Activated CD8-positive, alpha-beta memory T cell treated with anti-CD3 and anti-CD28 coated beads, Interleukin-2, amount 50 U/mL, for 1 hour (primary cell): ENCODE results near the gene DHPS.
"Not testable (repeated sequence)": the region's sequence is repeated elsewhere in the genome, so short reads cannot be mapped to it uniquely, and the experiment has no call there.

ENCODE experiments used
- DNase-seq: peaks from one replicate; pipeline ENCODE4 v3.0.0-alpha.2; 2020; ENCODE audit errors: extremely low read depth

DHPS gene

GRCh38 chr19:12646551-12646950, 35.1 kb downstream of the DHPS start:
- DNase-seq, result no peak

GRCh38 chr19:12643716-12644115, 38.0 kb downstream of the DHPS start:
- not testable (repeated sequence) for DNase-seq

- no peak for DNase-seq
These were observed 39.2 kb downstream of the DHPS start for GRCh38 chr19:12642506-12642905.

- DNase-seq, result no peak
These were observed 40.2 kb downstream of the DHPS start for GRCh38 chr19:12641456-12641855.

- DNase-seq, result peak; percentile 77
These were observed 41.6 kb downstream of the DHPS start for GRCh38 chr19:12639901-12640613.

GRCh38 chr19:12638611-12639182, 43.0 kb downstream of the DHPS start:
- DNase-seq, result no peak

- DNase-seq, result no peak
These were observed 45.0 kb downstream of the DHPS start for GRCh38 chr19:12636631-12637030.

- no peak for DNase-seq
These were observed 52.5 kb downstream of the DHPS start for GRCh38 chr19:12629215-12629614.

- no peak for DNase-seq
These were observed 53.3 kb downstream of the DHPS start for GRCh38 chr19:12628040-12629022.

- no peak for DNase-seq
These were observed 54.7 kb downstream of the DHPS start for GRCh38 chr19:12626958-12627357.
